NCI-H1930 (cell line): Measurements from ENCODE around the gene NHSL2.
"Not testable (repeated sequence)": the region's sequence is repeated elsewhere in the genome, so short reads cannot be mapped to it uniquely, and the experiment has no call there.

Source experiments
- DNase-seq, 2 experiments: peaks; one replicate each; lab custom pipeline; 2025; lab: John Stamatoyannopoulos, UW

The NHSL2 gene

GRCh38 chrX:71923516-71923915 is 12.9 kb downstream of the NHSL2 start:
- DNase-seq: no peak

GRCh38 chrX:71927040-71927439 is 16.4 kb downstream of the NHSL2 start:
- no peak for DNase-seq

DNA sequence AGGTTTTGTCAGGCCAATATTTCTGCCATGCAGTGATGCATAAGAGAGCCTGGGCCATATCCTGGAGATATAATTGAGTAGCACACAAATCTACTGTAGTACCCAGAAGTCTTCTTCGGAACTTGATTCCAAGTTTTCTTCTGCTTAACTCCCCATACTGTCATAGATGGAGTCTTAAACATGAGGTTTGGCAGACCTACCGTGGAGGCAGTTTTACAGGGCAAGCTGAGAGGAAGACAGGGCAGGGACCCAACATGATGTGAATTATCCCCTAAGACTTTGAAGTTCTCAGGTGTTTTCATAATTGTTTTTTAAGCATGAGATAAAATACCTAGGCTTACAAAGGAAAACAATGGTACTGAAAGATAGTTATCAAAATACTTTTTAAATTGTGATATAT is 18.2 kb downstream of the NHSL2 start:
- no peak for DNase-seq

- DNase-seq: no peak
Observed at GRCh38 chrX:71930298-71930697, 19.7 kb downstream of the NHSL2 start.

DNA sequence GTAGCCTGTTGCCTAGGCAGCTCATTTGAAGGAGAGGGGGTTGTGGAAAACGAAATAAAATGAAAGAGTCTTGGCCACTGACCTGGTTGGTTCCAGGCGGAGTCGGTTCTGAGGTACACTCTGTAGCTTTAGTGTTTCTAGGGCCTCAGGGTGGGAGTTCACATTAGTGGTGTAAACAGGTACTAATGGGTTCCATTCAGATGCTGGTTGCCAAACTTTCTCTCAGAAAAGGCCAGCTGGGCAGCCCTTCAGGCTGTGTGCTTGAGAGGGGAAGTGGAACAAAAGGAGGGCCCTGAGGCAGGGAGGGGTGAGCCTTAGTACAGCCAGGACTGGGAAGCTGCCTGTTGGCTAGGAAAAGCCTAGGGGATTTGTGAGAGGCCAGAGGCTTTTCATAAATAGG is 24.8 kb downstream of the NHSL2 start:
- DNase-seq: no peak

- no peak for DNase-seq
Observed at GRCh38 chrX:71936632-71937031, 26.0 kb downstream of the NHSL2 start.

- no peak for DNase-seq
Observed at GRCh38 chrX:71938371-71938770, 27.7 kb downstream of the NHSL2 start.

- no peak for DNase-seq
Observed at GRCh38 chrX:71941145-71941544, 30.5 kb downstream of the NHSL2 start.

- no peak for DNase-seq
Observed at GRCh38 chrX:71941776-71942175, 31.1 kb downstream of the NHSL2 start.

DNA sequence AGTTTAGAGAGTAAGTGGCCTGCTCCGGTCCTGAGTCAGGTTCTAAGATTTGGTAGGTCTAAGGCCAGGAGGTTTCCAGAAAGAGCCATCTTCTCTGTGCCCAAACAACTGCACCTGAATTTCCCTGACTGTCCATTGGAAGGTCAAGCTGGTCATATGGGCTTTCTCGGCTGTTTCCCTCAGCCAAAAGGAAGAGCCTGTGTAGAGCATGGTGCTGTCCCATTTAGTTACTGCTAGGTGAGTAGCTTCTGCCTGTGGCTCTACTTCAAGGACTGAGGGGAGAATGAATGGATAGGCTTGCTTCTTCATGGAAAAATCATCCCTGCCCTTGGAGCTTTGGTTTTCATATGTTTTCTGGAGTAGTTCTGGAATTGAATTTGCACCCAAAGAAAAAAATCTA is 33.7 kb downstream of the NHSL2 start:
- no peak for DNase-seq

- no peak for DNase-seq
Observed at GRCh38 chrX:71945237-71945805, 34.7 kb downstream of the NHSL2 start.

DNA sequence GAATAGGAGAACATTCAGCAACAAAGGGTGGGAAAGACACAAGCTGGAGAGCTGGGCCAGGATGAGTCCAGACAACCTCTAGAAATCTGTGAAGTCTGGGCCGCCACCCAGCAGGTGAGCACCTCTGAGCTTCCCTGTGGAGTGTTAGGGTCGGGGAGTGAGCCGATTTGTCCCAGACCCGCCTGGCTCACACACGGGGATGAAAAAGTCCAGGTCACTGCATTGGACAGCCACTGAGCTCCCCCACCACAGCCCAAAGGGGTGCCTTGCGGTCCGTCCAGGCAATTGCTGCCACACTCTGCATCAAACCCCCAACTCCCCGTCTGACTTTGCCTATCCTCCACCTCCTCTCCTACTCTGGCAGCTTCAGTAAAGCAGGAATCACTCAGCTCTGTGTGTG is 38.7 kb downstream of the NHSL2 start:
- DNase-seq: no peak

DNA sequence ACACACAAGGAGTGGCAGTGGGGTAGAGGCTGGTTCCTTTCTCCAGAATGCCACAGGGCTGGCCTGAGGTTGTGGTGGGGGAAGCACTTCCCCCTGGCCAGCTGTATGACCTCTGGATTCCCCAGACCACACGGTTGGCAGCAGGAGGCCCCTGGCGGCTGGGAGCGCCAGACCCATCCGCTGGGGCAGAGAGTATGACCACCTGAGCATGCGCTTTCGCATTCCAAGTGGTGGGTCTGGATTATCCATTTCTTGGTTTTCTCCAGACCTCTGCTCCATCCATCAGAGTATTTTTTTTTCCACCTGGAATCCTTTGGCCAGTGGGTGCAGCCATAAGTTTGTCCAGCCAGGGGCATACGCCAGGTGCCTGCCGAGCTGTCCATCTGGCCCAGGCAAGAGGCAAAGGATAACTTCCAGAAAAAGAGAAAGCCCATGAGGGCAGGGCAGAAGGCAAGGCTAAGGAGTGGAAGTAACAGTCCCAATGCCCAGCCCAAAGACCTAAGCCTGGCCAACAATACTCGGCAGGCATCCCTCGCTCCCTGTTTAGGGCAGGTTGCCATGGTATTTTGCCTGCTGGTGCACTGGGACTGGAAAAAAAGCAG is 39.3 kb downstream of the NHSL2 start:
- DNase-seq: no peak

- DNase-seq: no peak
Observed at GRCh38 chrX:71953391-71953790, 42.7 kb downstream of the NHSL2 start.

DNA sequence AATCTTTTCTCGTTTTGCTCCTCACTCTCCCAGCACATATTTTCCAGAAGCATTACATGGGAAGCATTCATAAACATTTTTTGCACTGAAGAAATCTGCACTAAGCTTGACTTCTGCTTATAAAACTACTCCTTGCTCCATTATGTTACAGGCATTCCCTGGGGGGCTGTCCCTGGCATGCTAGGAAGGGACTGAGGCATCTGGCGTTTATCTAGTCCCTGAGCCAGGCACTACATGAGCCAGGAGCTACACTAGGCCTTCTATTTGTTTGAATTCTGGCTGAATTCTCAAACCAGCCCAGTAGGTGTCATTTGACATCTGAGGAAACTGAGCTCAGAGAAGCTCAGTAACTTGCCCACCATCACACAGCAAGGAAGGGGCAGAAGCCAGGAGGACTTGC is 43.3 kb downstream of the NHSL2 start:
- no peak for DNase-seq

DNA sequence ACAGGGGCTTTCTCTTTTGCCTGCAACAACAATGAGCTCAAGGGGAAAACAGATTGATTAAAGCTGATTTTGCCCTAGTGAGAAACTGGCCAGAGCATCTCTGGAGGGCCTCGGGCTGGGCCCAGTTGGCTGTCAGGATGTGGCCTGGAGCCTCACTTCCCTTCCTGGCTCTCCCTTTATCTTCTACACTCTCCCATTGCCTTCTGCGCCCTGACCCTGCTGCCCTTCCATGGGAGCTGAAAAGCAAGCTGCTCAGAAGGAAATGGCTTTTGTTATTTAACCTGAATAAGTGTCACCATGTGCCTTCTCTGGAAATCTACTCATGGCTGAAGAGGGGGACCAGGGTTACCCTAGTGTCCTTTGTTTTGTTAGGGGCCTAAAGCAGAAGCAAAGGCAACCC is 43.8 kb downstream of the NHSL2 start:
- DNase-seq: no peak

GRCh38 chrX:71955530-71956120 is 45.0 kb downstream of the NHSL2 start:
- no peak for DNase-seq

DNA sequence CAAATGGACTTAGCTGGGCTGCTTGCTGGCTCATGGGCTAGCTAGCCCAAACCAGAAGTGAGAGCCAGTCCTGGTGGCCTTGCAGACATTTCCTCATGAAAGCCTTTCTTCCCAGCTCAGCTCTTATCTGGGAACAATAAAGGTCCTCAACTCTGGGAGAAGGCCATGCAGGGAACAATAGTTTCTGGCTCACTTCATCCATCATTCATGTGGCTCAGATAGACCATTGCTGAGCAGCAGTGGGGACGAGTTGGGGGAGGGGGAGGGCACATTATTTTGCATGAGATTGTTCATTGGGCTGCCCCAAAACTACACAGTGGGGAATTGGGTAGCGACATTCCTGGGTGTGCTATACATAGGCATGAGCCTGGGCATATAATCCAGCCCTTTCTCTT is 47.6 kb downstream of the NHSL2 start:
- DNase-seq: no peak

- DNase-seq: not testable (repeated sequence)
Observed at GRCh38 chrX:71964184-71964583, 53.5 kb downstream of the NHSL2 start.

DNA sequence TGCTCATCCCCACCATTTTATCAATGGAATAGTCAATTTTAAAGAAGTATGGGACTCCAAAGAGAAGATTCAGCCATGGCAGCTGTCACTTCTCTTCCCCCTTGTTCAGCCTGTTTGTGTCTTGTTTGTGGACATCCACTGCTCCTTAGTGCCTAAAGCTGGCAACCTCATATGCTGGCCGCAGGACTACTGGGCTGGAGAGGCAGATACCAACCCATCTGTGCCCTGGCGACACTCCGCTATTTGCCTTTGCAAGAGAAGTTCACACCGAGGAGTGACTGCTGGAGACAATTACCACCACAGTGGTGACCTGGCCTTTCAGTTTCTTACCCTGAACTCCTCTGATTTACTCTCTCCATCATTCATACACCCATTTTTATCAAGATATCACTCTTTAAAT is 64.3 kb downstream of the NHSL2 start:
- DNase-seq: no peak

DNA sequence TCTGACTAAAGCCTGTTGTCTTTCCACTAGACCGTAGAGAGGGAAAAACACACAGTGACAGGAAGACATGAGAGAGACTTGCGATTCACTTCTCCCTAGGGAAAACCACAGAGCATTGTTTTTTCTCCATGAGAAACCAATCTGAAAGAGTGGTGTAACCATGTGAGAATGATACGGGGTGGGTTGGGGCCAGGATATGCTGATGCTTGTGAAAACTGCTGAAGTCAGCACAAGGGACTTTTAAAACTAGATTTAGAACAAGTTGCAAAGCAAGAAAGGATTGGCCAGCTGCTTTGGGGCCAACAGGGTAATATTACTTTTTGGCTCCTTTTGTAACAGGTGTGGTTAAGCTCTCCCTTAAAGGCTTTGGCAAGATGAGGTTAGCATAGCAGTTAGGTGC is 66.1 kb downstream of the NHSL2 start:
- no peak for DNase-seq

GRCh38 chrX:71978164-71978563 is 67.5 kb downstream of the NHSL2 start:
- no peak for DNase-seq

- no peak for DNase-seq
Observed at GRCh38 chrX:71989768-71990426, 79.3 kb downstream of the NHSL2 start.
